ENCODE data around the gene KCNQ2. TPM values are rescaled to one million over a fixed set of nuclear protein-coding genes. Genes with fewer than 3 reads are reported as not detected.

The KCNQ2 gene
- total RNA-seq, 1 experiment from 2014 or later, result not detected

DNA sequence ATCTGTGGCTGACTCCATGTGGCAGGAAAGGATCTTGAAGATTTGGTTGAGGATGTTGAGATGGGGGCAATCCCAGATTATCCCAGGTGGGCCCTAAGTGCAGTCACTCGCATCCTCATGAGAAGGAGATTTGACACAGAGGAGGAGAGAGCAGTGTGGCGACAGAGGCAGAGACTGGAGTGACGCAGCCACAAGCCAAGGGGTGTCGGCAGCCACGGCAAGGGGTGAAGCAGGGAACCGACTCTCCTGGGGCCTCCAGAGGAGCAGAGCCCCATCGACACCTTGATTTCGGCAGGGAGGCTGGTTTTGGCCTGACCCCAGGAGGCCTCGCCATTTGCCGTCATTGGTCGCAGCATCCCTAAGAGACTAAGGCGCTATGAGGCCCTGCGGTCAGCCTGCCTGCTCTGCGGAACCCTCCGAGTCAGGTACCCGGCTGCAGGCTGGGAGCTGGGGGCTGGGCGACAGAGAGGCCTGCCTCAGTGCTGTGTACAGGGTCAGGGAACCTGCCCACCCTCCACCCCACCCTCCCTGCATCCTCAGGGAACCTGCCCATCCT is 13.9 kb upstream of the KCNQ2 start:
- Mint-ChIP-seq H3K36me3 (ENCODE audit: insufficient read depth, unreplicated experiment) (no peaks in the 10 kb centered on the region), H3K4me3 (ENCODE audit: unreplicated experiment) (no peak overlapping the region), H3K9me3 (ENCODE audit: unreplicated experiment) (peaks cover 2% of the 10 kb centered on the region), H3K27ac (ENCODE audit: low read depth, unreplicated experiment) (no peak overlapping the region), H3K4me1 (ENCODE audit: insufficient read depth, unreplicated experiment) (peaks cover 14% of the 10 kb centered on the region), H3K27me3 (ENCODE audit: insufficient read depth, unreplicated experiment) (peaks cover 33% of the 10 kb centered on the region)
- DNase-seq (ENCODE audit: unreplicated experiment), result no peak
- BruUV-seq (replicated peaks), result no TSS peak
- CTCF ChIA-PET, result interaction anchor here (1.1 kb wide), 1 partner anchor 10 kb away, joined by 4 read pairs; no protein-coding TSS in a partner anchor
- POLR2A ChIA-PET, result no interaction called here
- TF ChIP-seq, protein P1, sequence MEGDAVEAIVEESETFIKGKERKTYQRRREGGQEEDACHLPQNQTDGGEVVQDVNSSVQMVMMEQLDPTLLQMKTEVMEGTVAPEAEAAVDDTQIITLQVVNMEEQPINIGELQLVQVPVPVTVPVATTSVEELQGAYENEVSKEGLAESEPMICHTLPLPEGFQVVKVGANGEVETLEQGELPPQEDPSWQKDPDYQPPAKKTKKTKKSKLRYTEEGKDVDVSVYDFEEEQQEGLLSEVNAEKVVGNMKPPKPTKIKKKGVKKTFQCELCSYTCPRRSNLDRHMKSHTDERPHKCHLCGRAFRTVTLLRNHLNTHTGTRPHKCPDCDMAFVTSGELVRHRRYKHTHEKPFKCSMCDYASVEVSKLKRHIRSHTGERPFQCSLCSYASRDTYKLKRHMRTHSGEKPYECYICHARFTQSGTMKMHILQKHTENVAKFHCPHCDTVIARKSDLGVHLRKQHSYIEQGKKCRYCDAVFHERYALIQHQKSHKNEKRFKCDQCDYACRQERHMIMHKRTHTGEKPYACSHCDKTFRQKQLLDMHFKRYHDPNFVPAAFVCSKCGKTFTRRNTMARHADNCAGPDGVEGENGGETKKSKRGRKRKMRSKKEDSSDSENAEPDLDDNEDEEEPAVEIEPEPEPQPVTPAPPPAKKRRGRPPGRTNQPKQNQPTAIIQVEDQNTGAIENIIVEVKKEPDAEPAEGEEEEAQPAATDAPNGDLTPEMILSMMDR (IDR thresholded peaks at IDR 0.05; ENCODE audit: unreplicated experiment), result no peak
- intact Hi-C loops (cut with micrococcal nuclease), result no loop called here

DNA sequence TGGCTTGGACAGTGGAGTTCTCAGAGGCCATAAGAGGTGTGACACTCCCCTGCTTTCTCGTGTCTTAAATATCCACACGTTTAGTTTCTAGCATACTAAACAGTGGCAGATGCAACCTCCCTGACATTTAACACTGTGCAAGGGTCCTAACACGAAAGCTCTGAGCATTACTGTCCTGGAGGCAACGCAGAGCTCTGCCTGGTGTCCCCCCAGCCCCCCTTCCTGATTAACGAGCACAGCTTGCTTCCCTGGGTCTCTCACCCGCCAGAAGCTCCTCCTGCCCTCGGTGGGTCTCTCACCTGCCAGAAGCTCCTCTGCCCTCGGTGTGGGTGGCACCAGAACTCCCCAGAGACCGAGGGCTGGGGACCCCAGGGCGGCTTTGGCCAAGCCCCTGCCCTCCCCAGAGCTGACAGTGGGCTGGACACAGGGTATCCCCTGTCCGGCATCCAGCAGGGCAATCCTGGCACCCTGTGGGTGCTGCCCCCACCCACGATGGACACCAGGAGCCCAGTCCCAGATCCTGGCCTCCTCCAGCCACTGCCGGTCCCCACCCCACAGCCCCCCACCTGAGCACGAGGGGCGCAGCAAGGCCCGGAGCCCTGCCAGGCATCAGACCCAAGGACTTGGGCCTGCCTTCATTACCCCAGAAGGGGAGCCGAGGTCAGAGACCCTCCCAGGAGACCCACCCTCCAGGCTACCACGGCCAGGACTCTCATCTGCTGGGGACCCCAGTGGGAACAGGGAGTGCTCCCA is 12.4 kb upstream of the KCNQ2 start:
- DNase-seq (ENCODE audit: unreplicated experiment), result no peak
- CTCF ChIA-PET, result no interaction called here

DNA sequence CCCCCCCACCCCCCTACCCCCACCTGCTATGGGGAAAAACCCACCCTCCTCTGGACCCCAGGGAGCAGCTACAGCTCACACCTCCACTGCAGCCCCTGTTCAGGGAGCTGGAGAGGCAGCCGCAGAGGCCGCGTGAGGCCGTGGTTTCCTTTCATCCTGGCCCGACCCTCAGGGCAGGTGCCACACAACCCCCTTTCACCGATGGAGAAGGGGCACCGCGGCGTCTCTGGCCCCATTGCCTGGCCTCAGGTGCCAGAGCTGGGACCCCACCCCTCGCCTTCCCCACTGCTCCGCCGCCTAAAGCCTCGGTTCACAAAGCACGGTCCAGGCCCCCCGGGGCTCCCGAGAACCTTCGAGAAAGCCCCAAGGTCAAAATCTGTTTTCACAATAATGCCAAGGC is 11.8 kb upstream of the KCNQ2 start:
- POLR2A ChIA-PET, result interaction anchor here (0.7 kb wide), 1 partner anchor 271 kb away, joined by 3 read pairs; no protein-coding TSS in a partner anchor
- DNase-seq (ENCODE audit: unreplicated experiment), result no peak
- CTCF ChIA-PET, result no interaction called here
- Mint-ChIP-seq H3K4me1 (ENCODE audit: insufficient read depth, unreplicated experiment) (peaks cover 17% of the 10 kb centered on the region), H3K27ac (ENCODE audit: low read depth, unreplicated experiment) (no peak overlapping the region), H3K36me3 (ENCODE audit: insufficient read depth, unreplicated experiment) (no peaks in the 10 kb centered on the region), H3K9me3 (ENCODE audit: unreplicated experiment) (no peaks in the 10 kb centered on the region), H3K27me3 (ENCODE audit: insufficient read depth, unreplicated experiment) (peaks cover 36% of the 10 kb centered on the region), H3K4me3 (ENCODE audit: unreplicated experiment) (no peak overlapping the region)
- intact Hi-C loops (cut with micrococcal nuclease), result loop anchor here (5.0 kb wide), 1 partner anchor 177 kb away; no protein-coding TSS in a partner anchor
- TF ChIP-seq, protein P1 (IDR thresholded peaks at IDR 0.05; ENCODE audit: unreplicated experiment), result no peak
- BruUV-seq (replicated peaks), result no TSS peak

More for the DNA sequence above, 12.4 kb upstream of the KCNQ2 start:
- Mint-ChIP-seq H3K27ac (ENCODE audit: low read depth, unreplicated experiment) (no peak overlapping the region), H3K4me3 (ENCODE audit: unreplicated experiment) (no peak overlapping the region), H3K9me3 (ENCODE audit: unreplicated experiment) (no peaks in the 10 kb centered on the region), H3K36me3 (ENCODE audit: insufficient read depth, unreplicated experiment) (no peaks in the 10 kb centered on the region), H3K4me1 (ENCODE audit: insufficient read depth, unreplicated experiment) (peaks cover 17% of the 10 kb centered on the region), H3K27me3 (ENCODE audit: insufficient read depth, unreplicated experiment) (peaks cover 36% of the 10 kb centered on the region)
- TF ChIP-seq, protein P1 (IDR thresholded peaks at IDR 0.05; ENCODE audit: unreplicated experiment), result no peak
- intact Hi-C loops (cut with micrococcal nuclease), result loop anchor here (5.0 kb wide), 1 partner anchor 178 kb away; no protein-coding TSS in a partner anchor
- POLR2A ChIA-PET, result no interaction called here
- no TSS peak for BruUV-seq (replicated peaks)

DNA sequence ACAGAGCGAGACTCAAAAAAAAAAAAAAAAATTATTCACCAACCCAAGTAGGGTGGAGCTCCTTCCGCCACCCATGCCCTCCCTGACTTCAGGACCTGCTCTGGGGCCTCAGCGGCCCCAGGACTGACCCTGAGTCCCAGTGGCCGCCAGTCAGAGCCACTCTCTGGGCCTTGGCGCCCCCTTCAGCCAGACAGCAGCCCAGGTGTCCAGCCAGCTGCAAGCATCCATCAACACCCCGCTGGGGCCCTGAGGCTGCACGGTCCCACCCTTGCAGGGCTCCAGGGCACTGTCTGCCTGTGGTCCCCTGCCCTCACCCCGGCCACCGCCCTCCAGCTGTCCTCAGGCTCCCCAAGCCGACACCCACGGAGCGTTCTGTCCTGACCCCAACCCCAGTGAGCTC is 11.4 kb upstream of the KCNQ2 start:
- H3K9me3 Mint-ChIP-seq (ENCODE audit: unreplicated experiment), result no peaks in the 10 kb centered on the region
- TF ChIP-seq, protein P1 (IDR thresholded peaks at IDR 0.05; ENCODE audit: unreplicated experiment), result no peak
- ChIA-PET CTCF (interaction anchor here (0.7 kb wide), 1 partner anchor 436 kb away, joined by 3 read pairs; no protein-coding TSS in a partner anchor), POLR2A (interaction anchor here (0.7 kb wide), 1 partner anchor 271 kb away, joined by 3 read pairs; no protein-coding TSS in a partner anchor)
- BruUV-seq (replicated peaks), result no TSS peak
- intact Hi-C loops (cut with micrococcal nuclease), result loop anchor here (5.0 kb wide), 1 partner anchor 177 kb away; no protein-coding TSS in a partner anchor
- H3K27me3 Mint-ChIP-seq (ENCODE audit: insufficient read depth, unreplicated experiment), result peaks cover 36% of the 10 kb centered on the region
- no peak for DNase-seq (ENCODE audit: unreplicated experiment)
- no peak overlapping the region for H3K27ac Mint-ChIP-seq (ENCODE audit: low read depth, unreplicated experiment)
- peaks cover 17% of the 10 kb centered on the region for H3K4me1 Mint-ChIP-seq (ENCODE audit: insufficient read depth, unreplicated experiment)
- no peak overlapping the region for H3K4me3 Mint-ChIP-seq (ENCODE audit: unreplicated experiment)
- no peaks in the 10 kb centered on the region for H3K36me3 Mint-ChIP-seq (ENCODE audit: insufficient read depth, unreplicated experiment)
